Ascending aorta (tissue), 2 donors: ENCODE results near the gene HHAT. TPM values are rescaled to one million over a fixed set of nuclear protein-coding genes. Genes with fewer than 3 reads are reported as not detected.

Source experiments
- DNase-seq, 2 donors: peaks; one replicate each; pipeline ENCODE4 v3.0.0-alpha.2; 2019; ENCODE audit warnings: low spot score in 2 of 2
- H3K27ac ChIP-seq, 2 donors: fragments of 200-600 bp; sonication (generic); one replicate each; pipeline ENCODE4 v1.5.1; 2016 to 2017; ENCODE audit warnings: mild to moderate bottlenecking in 1 of 2
- H3K27me3 ChIP-seq: fragments of 200-600 bp; sonication (generic); one replicate; pipeline ENCODE4 v1.5.1; 2017
- H3K36me3 ChIP-seq, 2 donors: fragments of 200-600 bp; sonication (generic); one replicate each; pipeline ENCODE4 v1.5.1; 2016
- H3K4me1 ChIP-seq, 2 donors: fragments of 200-600 bp; sonication (generic); one replicate each; pipeline ENCODE4 v1.5.1; 2016 to 2017; ENCODE audit warnings: mild to moderate bottlenecking in 1 of 2
- H3K4me3 ChIP-seq, 2 donors: fragments of 200-600 bp; sonication (generic); one replicate each; pipeline ENCODE4 v1.5.1; 2016 to 2017; ENCODE audit warnings: mild to moderate bottlenecking in 1 of 2
- H3K9me3 ChIP-seq, 2 donors: fragments of 200-600 bp; sonication (generic); one replicate each; pipeline ENCODE4 v1.5.1; 2016
- CTCF ChIP-seq, 3 experiments: fragments of 200-600 bp in 2 of 3; fragments of 450-650 bp in 1 of 3; sonication (generic) in 2 of 3; IDR thresholded peaks; one replicate each; pipeline ENCODE4 v1.5.1; 2016 to 2019; ENCODE audit warnings: antibody characterized with exemption in 3 of 3, mild to moderate bottlenecking in 1 of 3, moderate library complexity in 1 of 3
- intact Hi-C: fragments of 100-400 bp; cut with DNase I; formaldehyde crosslinking; loops from one replicate; pipeline ENCODE4 v1.15.1; 2023
- total RNA-seq: library from RNA; depleted of rRNA; stranded (reverse); fragments of >200 nt; gene quantifications from one replicate; pipeline ENCODE4 v1.1.0, GENCODE V29; 2016

HHAT gene
- total RNA-seq, 1 donor from 2014 or later, result 1.2 TPM

- Histone ChIP-seq H3K9me3 (no peaks in the 10 kb centered on the region), H3K27me3 (no peaks in the 10 kb centered on the region), H3K4me1 (peaks cover 0 to 10% of the 10 kb centered on the region in 2 donors), H3K27ac (no peak overlapping the region), H3K4me3 (no peak overlapping the region), H3K36me3 (no peaks in the 10 kb centered on the region)
- intact Hi-C loops, result no loop called here
- no peak for DNase-seq
- no peak for TF ChIP-seq CTCF (IDR thresholded peaks at IDR 0.05)
These were observed 29.9 kb downstream of the HHAT start for GRCh38 chr1:210358626-210359025.

DNA sequence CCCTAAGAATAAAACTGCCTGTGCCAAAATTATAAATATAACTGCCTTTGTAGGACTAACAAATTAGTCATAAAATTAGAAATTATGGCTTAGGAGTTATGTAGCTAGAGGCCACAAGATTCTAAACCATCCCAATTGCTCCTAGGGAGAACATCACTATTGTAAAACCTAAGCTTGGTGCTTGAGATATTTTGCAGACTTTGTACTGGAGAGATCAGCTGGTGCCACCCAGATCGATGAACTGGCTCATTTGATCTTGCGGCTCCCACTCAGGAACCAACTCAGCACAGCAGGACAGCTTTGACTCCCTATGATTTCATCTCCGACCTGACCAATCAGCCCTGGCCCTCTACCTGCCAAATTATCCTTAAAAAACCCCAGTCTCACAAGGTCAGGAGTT lies 30.6 kb downstream of the HHAT start:
- Histone ChIP-seq H3K4me3 (no peak overlapping the region), H3K9me3 (no peaks in the 10 kb centered on the region), H3K27me3 (no peaks in the 10 kb centered on the region), H3K27ac (no peak overlapping the region), H3K36me3 (no peaks in the 10 kb centered on the region), H3K4me1 (peaks cover 0 to 10% of the 10 kb centered on the region in 2 donors)
- DNase-seq, result no peak
- no peak for TF ChIP-seq CTCF (IDR thresholded peaks at IDR 0.05)
- intact Hi-C loops, result no loop called here

- TF ChIP-seq CTCF (IDR thresholded peaks at IDR 0.05), result peak; percentile 35 to 68 (median 57)
- H3K36me3 ChIP-seq, result no peaks in the 10 kb centered on the region
- no peaks in the 10 kb centered on the region for H3K27me3 ChIP-seq
- H3K27ac ChIP-seq, result no peak overlapping the region
- no peak overlapping the region for H3K4me3 ChIP-seq
- intact Hi-C loops, result loop anchor here (1.0 kb wide), 1 partner anchor 39 kb away; no protein-coding TSS in a partner anchor
- no peaks in the 10 kb centered on the region for H3K9me3 ChIP-seq
- H3K4me1 ChIP-seq, result peaks cover 0 to 10% of the 10 kb centered on the region in 2 donors
- no peak for DNase-seq
These were observed 32.3 kb downstream of the HHAT start for GRCh38 chr1:210360852-210361477.

DNA sequence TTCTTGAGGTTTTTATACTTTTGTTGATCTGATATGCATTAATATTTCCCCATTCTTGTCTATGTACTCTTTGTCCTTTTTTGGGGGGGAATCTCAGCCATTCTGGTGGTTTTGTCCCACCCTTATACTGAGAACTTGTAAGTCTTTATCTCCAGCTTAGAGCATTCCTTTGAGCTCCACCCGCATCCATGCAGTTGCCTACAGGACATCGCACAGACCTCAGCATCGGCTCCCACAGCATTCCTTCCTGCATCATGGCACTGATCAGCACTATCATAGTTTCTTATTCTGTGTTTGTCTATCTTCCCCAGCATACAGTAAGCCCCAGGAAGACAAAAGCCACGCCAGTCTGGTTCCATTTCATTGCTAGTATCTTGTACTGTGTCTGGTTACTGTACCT lies 33.0 kb downstream of the HHAT start:
- intact Hi-C loops, result loop anchor here (1.0 kb wide), 1 partner anchor 39 kb away; no protein-coding TSS in a partner anchor
- Histone ChIP-seq H3K36me3 (no peaks in the 10 kb centered on the region), H3K4me1 (peaks cover 0 to 10% of the 10 kb centered on the region in 2 donors), H3K4me3 (no peak overlapping the region), H3K27ac (no peak overlapping the region), H3K9me3 (no peaks in the 10 kb centered on the region), H3K27me3 (no peaks in the 10 kb centered on the region)
- no peak for TF ChIP-seq CTCF (IDR thresholded peaks at IDR 0.05)
- DNase-seq, result no peak

- DNase-seq, result peak in 1 of 2 donors; percentile 72
- H3K27ac ChIP-seq, result peak overlapping the region; percentile 26 to 66
These were observed 33.8 kb downstream of the HHAT start for GRCh38 chr1:210362526-210362925.

More at GRCh38 chr1:210362526-210362925, 33.8 kb downstream of the HHAT start:
- no peak overlapping the region for H3K4me3 ChIP-seq
- peaks cover 0 to 10% of the 10 kb centered on the region in 2 donors for H3K4me1 ChIP-seq
- no peaks in the 10 kb centered on the region for H3K9me3 ChIP-seq
- TF ChIP-seq CTCF (IDR thresholded peaks at IDR 0.05), result no peak
- no peaks in the 10 kb centered on the region for H3K27me3 ChIP-seq
- intact Hi-C loops, result no loop called here
- no peaks in the 10 kb centered on the region for H3K36me3 ChIP-seq
